DLD1 (cell line): ENCODE measurements around the gene METTL25B.

Experiments
- in situ Hi-C: cut with HindIII; loops from 2 replicates; pipeline ENCODE4 v1.10.0; 2017; ENCODE audit warnings: low sequenced_read_pairs

METTL25B gene

GRCh38 chr1:156700736-156701531 lies 27.3 kb upstream of the METTL25B start:
- in situ Hi-C loops, result no loop called here

GRCh38 chr1:156703336-156703735 lies 24.9 kb upstream of the METTL25B start:
- in situ Hi-C loops, result no loop called here

- in situ Hi-C loops, result no loop called here
These were observed 24.5 kb upstream of the METTL25B start for GRCh38 chr1:156703741-156704140.

GRCh38 chr1:156704166-156704711 lies 24.0 kb upstream of the METTL25B start:
- in situ Hi-C loops, result no loop called here

GRCh38 chr1:156704930-156705320 lies 23.3 kb upstream of the METTL25B start:
- in situ Hi-C loops, result no loop called here

GRCh38 chr1:156705321-156705917 lies 22.9 kb upstream of the METTL25B start, which contains the start of gene CRABP2:
TSS of gene CRABP2 (minus strand) at chr1:156705583. CDS start at chr1:156705446, 137 bp downstream.
- in situ Hi-C loops, result no loop called here

- in situ Hi-C loops, result no loop called here
These were observed 22.2 kb upstream of the METTL25B start for GRCh38 chr1:156705918-156706656.

GRCh38 chr1:156706657-156707416 lies 21.4 kb upstream of the METTL25B start:
- in situ Hi-C loops, result no loop called here

- in situ Hi-C loops, result no loop called here
These were observed 20.7 kb upstream of the METTL25B start for GRCh38 chr1:156707417-156708217.

GRCh38 chr1:156708218-156708661 lies 20.0 kb upstream of the METTL25B start:
- in situ Hi-C loops, result no loop called here

- in situ Hi-C loops, result no loop called here
These were observed 19.2 kb upstream of the METTL25B start for GRCh38 chr1:156709031-156709430.

- in situ Hi-C loops, result no loop called here
These were observed 18.3 kb upstream of the METTL25B start for GRCh38 chr1:156709757-156710489.

- in situ Hi-C loops, result no loop called here
These were observed 17.1 kb upstream of the METTL25B start for GRCh38 chr1:156711011-156711817.

- in situ Hi-C loops, result no loop called here
These were observed 15.6 kb upstream of the METTL25B start for GRCh38 chr1:156712626-156713025.

- in situ Hi-C loops, result no loop called here
These were observed 13.4 kb upstream of the METTL25B start for GRCh38 chr1:156714830-156715229.

GRCh38 chr1:156717351-156717750 lies 10.9 kb upstream of the METTL25B start:
- in situ Hi-C loops, result no loop called here

- in situ Hi-C loops, result no loop called here
These were observed 7.1 kb upstream of the METTL25B start for GRCh38 chr1:156721131-156721530.

GRCh38 chr1:156721535-156721934 lies 6.7 kb upstream of the METTL25B start:
- in situ Hi-C loops, result no loop called here
